Measurements from ENCODE around the gene NFU1. TPM values are rescaled to one million over a fixed set of nuclear protein-coding genes. Genes with fewer than 3 reads are reported as not detected.

The NFU1 gene
- total RNA-seq (2021; fragmentation: NEBNext Ultra II Directional; extraction: Animal tissue kit (Norgen Biotek cat#: 25700)) (43.4 and 45.5 TPM in 2 replicates), polyA plus RNA-seq (2011; rRNA removed) (12.9 and 18.4 TPM in 2 replicates), polyA minus RNA-seq (2011; rRNA and poly(A)+ RNA removed) (5.8 and 7.3 TPM in 2 replicates)
- 24.4 TPM for polyA plus RNA-seq (2011; cell fraction: cytosol; rRNA removed)
- 9.3 TPM for polyA plus RNA-seq (2011; cell fraction: nucleus; rRNA removed)
- 30.9 to 54.6 TPM (median 32.1 TPM) in 4 replicates for polyA plus RNA-seq (2012, experiment 1 of 2)
- 7.5 TPM for polyA plus RNA-seq (2012, experiment 2 of 2)
- polyA plus RNA-seq (2013, experiment 1 of 2), result 70.7 TPM
- 78.3 TPM for polyA plus RNA-seq (2013, experiment 2 of 2)
- polyA minus RNA-seq (2011; cell fraction: cytosol; rRNA and poly(A)+ RNA removed), result 7.6 TPM
- polyA minus RNA-seq (2011; cell fraction: nucleus; rRNA and poly(A)+ RNA removed), result 6.8 TPM
- long read RNA-seq, experiment 1, transcript NFU1-203 (8 exons, 1,467 nt), result major isoform, 43 of 56 reads
- long read RNA-seq, experiment 1, partial matches to known transcripts, result 8 of 56 reads
- long read RNA-seq, experiment 1, other reads (novel, unspliced or antisense), result 3 of 56 reads
- long read RNA-seq, experiment 2, transcript NFU1-203 (8 exons, 1,467 nt), result major isoform, 44 of 45 reads
- long read RNA-seq, experiment 2, partial matches to known transcripts, result 0 of 45 reads
- long read RNA-seq, experiment 2, other reads (novel, unspliced or antisense), result 1 of 45 reads

GRCh38 chr2:69436938-69437750, at the start of gene NFU1:
TSS of gene NFU1 (minus strand) at chr2:69437435. CDS start at chr2:69437422, 13 bp downstream.
- H3K9me3 ChIP-seq (ENCODE audit: insufficient read depth in 2 of 2, low read depth in 1 of 2, low read length in 1 of 2), result no peaks in the 10 kb centered on the region
- peak within 1 kb of the TSS; percentile 99 for H3K18ac ChIP-seq (ENCODE audit: extremely low read depth, low read length)
- H2BK5ac ChIP-seq (ENCODE audit: low read depth, low read length), result peak within 1 kb of the TSS; percentile 98
- FAIRE-seq (no peak), DNase-seq (ENCODE audit: low read depth in 1 of 2, low spot score in 2 of 2) (peak; percentile 85 to 92)
- peak within 1 kb of the TSS; percentile 55; the same call in 1 of the 2 replicates for H2BK20ac ChIP-seq (ENCODE audit: low read length)
- H3K4ac ChIP-seq (replicated peaks; ENCODE audit: insufficient read length, low read depth, low read length), result peak within 1 kb of the TSS; percentile 44
- ChIA-PET CTCF (ENCODE audit: partially characterized antibody) (interaction anchor here (0.6 to 2.5 kb wide), 22 partner anchors 8 to 510 kb away, joined by 3 to 8 read pairs (median 3); no protein-coding TSS in a partner anchor), POLR2A (ENCODE audit: partially characterized antibody) (interaction anchor here (0.5 to 1.9 kb wide), 22 partner anchors 9 to 922 kb away, joined by 3 to 10 read pairs (median 4); partner anchors contain the start of genes GFPT1 and GMCL1)
- peak within 1 kb of the TSS; percentile 22 for H4K91ac ChIP-seq (replicated peaks; ENCODE audit: insufficient read length, low read length)
- H4K20me1 ChIP-seq (replicated peaks in 1 of 2; ENCODE audit: control insufficient read depth in 1 of 2, insufficient read depth in 2 of 2, low read length in 2 of 2), result peaks cover 0 to 2% of the 10 kb centered on the region in 2 experiments
- peaks cover 0 to 10% of the 10 kb centered on the region in 2 experiments; a peak in 2 of 4 replicates for H3K79me2 ChIP-seq (ENCODE audit: control insufficient read depth in 1 of 2, insufficient read depth in 2 of 2, low read length in 2 of 2)
- H4K5ac ChIP-seq (ENCODE audit: insufficient read length, low read depth, low read length), result peak within 1 kb of the TSS; percentile 81
- peak within 1 kb of the TSS; percentile 99 for H2BK12ac ChIP-seq (ENCODE audit: low read depth, low read length)
- no peaks in the 10 kb centered on the region for H3K27me3 ChIP-seq (replicated peaks in 1 of 4; ENCODE audit: control insufficient read depth in 3 of 4, extremely low read depth in 1 of 4, insufficient read depth in 3 of 4, low read length in 3 of 4)
- peak within 1 kb of the TSS; percentile 75 for H3K56ac ChIP-seq (replicated peaks; ENCODE audit: insufficient read length, low read depth, low read length)
- 3% methylated on average over 60 of the region's 60 CpGs; no CpG with 5 or more reads in 1 of the 2 experiments for WGBS, 2 experiments (ENCODE audit: extremely low coverage in 1 of 2, insufficient coverage in 1 of 2, insufficient read length in 1 of 2, insufficient replicate concordance in 2 of 2, low coverage in 1 of 2, low lambda C conversion rate in 2 of 2, missing lambda C conversion rate in 1 of 2)
- no peaks in the 10 kb centered on the region for H3K79me1 ChIP-seq (ENCODE audit: low read depth, low read length)
- peaks cover 3% of the 10 kb centered on the region; the same call in 1 of the 2 replicates for H3K23me2 ChIP-seq (ENCODE audit: low read depth, low read length)
- H2AK5ac ChIP-seq (ENCODE audit: low read depth, low read length), result peak within 1 kb of the TSS; percentile 85
- H3K9ac ChIP-seq (replicated peaks in 1 of 4; ENCODE audit: extremely low read depth in 1 of 4, low read depth in 3 of 4, low read length in 3 of 4), result peak within 1 kb of the TSS; percentile 72 to 86 (median 85)
- H3K4me1 ChIP-seq (replicated peaks in 1 of 4; ENCODE audit: control insufficient read depth in 3 of 4, insufficient read depth in 4 of 4, low read length in 3 of 4), result peaks cover 4 to 5% (median 4%) of the 10 kb centered on the region in 4 experiments
- H2AFZ ChIP-seq (ENCODE audit: low read length), result peak within 1 kb of the TSS; percentile 99
- H2BK120ac ChIP-seq (replicated peaks; ENCODE audit: low read depth, low read length), result peak within 1 kb of the TSS; percentile 60
- peak within 1 kb of the TSS; percentile 81 to 86 for H3K4me2 ChIP-seq (ENCODE audit: insufficient read depth in 1 of 2, low read depth in 2 of 2, low read length in 2 of 2)
- no peaks in the 10 kb centered on the region for H3K36me3 ChIP-seq (ENCODE audit: control insufficient read depth in 2 of 4, insufficient read depth in 4 of 4, low read length in 3 of 4)
- no peak within 1 kb of the TSS for H3K14ac ChIP-seq (ENCODE audit: insufficient read length)
- peak within 1 kb of the TSS; percentile 96 for H2BK15ac ChIP-seq (ENCODE audit: low read length)
- peak within 1 kb of the TSS; percentile 65 to 89 (median 79) for H3K4me3 ChIP-seq (ENCODE audit: extremely low read depth in 1 of 4, insufficient read depth in 2 of 4, low read depth in 3 of 4, low read length in 4 of 4)
- H3K23ac ChIP-seq (ENCODE audit: insufficient read length), result no peak within 1 kb of the TSS
- H3K27ac ChIP-seq (ENCODE audit: low read depth, low read length), result peak within 1 kb of the TSS; percentile 82
- H4K8ac ChIP-seq (ENCODE audit: extremely low read depth, insufficient read depth, low read length), result peak within 1 kb of the TSS; percentile 96; the same call in 1 of the 2 replicates
- TF ChIP-seq KDM4A (IDR thresholded peaks at IDR 0.05; ENCODE audit: low read depth, low read length, severe bottlenecking) (peak; percentile 63), CHD1 (IDR thresholded peaks at IDR 0.05; ENCODE audit: low read depth, low read length) (no peak), BCL11A (IDR thresholded peaks at IDR 0.05; ENCODE audit: low read depth in 2 of 2, low read length in 2 of 2) (no peak), TAF7 (optimal IDR thresholded peaks at IDR 0.05; ENCODE audit: borderline replicate concordance, low read depth, low read length) (peak; percentile 81), ATF2 (IDR thresholded peaks at IDR 0.05; ENCODE audit: low read length) (0 out of 2 replicates have a peak, but pooled peaks have one; percentile 9), POLR2AphosphoS5 (IDR thresholded peaks at IDR 0.05; ENCODE audit: low read depth, low read length) (peak; percentile 84)
